Measurements from ENCODE around the gene HTD2.
"Not testable (repeated sequence)": the region's sequence is repeated elsewhere in the genome, so short reads cannot be mapped to it uniquely, and the experiment has no call there.

HTD2 gene

DNA sequence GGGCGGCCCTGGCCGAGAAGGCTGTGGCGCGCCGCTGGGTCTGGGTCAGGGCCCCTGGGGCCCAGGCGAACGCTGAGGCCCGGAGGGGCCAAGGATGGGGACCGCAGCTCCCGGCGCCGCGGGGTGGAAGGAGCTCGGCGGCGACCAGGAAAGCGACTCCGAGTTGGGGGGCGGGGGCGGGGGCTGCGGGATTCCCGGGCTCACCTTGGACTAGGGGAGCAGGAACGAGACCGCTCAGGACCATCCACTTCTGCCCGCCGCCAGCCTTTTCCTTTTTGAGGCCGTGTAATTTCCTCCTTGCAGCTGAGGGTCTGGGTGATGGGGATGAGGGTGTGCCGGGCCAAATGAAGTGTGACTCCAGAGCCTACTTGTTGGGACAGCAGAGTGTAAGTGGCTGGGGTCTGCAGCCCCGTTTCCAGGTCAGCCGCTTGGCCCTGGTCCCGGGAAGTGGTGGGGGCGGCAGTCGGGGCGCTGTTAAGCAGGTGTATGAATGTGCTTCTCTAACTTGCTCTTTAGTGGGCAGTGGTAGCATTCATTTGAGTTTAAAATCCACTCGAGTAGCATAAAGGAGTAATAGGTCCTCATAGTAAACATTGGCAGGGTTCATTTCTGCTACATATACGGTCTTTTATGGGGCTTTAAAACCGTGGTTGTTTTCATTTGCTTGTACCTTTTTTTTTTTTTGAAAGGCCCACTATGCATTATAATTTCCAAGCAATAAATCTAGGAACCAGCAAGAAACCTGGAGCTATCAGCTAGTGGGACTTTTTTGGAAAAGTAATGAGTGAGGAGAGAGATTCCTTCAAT is 27.1 kb downstream of the HTD2 start:
- no peak for DNase-seq

DNA sequence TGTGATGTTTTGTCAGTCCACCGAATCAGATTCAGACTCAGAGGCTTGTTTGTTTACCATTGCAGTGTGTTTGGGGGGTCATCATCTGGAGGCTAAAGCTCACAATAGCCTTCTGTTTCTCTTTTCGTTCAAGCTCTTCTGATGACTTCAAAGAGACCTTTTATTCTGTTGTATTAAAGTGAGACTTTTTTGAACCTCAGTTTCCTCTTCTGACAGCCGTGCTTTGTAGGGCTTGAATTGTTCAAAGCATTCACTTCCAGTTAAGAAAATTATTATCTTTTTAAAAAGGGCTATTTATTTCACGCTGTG is 27.6 kb downstream of the HTD2 start:
- no peak for DNase-seq

DNA sequence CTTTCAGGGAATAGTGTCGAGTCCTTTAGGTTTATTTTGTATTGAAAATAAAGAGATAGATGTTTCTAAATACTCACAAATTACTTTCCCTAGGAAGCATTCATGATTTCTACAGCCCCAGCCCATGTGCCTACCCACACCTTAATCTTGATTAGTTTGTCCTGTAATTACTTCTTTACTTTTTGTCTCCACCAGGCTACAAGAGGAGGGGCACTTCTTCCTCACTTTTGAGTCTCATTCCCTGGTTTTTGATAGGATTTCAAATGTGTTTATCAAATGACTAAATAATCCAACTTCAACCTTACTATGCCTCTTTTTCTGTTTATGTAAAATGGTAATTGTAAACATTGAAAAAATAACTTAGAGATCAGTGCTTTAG is 28.2 kb downstream of the HTD2 start:
- DNase-seq, result no peak

DNA sequence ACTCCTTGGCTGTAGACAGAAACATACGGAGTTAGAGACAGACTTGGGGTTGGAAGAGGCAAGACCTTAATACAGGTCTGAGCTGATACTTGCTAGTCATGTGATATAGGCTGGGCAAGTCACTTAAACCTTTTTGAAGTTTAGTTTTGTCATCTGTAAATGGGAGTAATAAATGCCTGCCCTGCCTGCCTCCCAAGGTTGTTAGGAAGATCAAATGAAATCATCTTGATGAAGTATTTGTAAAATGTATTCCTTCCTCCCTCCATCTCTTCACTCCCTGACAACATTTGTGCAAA is 29.3 kb downstream of the HTD2 start:
- DNase-seq, result no peak

DNA sequence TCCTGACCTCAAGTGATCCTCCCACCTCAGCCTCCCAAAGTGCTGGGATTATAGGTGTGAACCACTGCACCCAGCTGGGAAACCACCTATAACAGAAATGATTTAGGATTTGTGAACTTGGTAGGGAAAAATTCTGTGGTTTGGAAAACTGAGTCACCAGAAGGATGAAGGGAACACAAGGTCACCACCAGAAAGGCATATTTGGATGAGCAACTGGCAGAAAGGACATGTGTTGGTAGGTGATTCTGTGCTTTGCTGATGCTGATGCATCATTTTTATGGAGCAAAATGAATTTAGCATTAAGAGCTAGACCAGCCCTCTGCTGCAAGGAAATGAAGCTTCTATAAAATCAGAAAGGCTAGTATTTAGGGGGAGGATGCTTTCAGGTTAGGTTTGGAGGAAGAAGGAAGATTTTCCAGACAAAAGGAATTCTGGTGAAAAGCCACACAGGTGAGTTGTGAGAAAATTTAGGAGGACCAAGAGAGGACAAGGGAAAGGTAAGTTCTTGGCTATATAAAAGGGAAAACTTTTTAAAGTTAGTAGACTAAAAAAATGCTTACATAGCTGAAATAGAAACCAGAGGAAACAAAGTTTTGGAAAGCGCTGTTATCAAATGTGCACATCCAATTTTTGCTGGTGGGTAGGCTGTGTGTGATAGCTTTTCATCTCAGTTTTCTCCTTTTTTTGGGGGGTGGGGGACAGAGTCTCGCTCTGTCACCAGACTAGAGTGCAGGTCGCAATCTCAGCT is 30.0 kb downstream of the HTD2 start:
- no peak for DNase-seq

DNA sequence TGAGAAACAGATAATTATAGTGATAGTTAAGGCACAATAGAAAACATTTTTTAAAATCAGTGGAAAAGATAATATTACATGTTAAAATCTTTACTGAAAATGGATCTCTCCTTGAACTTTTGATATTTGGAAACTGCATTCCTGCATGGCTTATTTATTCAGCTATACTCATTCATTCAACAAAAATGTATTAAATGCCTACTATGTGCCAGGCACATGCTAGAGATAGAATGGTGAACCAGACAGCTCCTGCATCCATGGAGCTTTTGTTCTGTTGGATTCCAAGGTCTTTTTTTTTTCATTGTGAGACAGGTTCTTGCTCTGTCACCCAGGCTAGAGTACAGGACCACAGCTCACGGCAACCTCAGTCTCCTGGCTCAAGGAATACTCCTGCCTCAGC is 30.9 kb downstream of the HTD2 start:
- DNase-seq, result no peak

DNA sequence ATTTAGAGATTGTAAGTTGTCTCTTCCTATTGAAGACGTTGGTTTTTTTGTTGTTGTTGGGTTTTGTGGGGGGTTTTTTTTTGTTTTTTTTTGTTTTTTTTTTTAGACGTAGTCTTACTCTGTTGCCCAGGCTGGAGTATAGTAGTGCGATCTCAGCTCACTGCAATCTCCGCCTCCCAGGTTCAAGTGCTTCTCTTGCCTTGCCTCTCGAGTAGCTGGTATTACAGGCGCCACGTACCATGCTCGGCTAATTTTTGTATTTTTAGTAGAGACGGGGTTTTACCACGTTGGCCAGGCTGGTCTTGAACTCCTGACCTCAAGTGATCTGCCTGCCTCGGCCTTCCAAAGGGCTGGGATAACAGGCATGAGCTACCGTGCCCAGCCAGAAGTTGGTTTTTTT is 32.8 kb downstream of the HTD2 start:
- not testable (repeated sequence) for DNase-seq

DNA sequence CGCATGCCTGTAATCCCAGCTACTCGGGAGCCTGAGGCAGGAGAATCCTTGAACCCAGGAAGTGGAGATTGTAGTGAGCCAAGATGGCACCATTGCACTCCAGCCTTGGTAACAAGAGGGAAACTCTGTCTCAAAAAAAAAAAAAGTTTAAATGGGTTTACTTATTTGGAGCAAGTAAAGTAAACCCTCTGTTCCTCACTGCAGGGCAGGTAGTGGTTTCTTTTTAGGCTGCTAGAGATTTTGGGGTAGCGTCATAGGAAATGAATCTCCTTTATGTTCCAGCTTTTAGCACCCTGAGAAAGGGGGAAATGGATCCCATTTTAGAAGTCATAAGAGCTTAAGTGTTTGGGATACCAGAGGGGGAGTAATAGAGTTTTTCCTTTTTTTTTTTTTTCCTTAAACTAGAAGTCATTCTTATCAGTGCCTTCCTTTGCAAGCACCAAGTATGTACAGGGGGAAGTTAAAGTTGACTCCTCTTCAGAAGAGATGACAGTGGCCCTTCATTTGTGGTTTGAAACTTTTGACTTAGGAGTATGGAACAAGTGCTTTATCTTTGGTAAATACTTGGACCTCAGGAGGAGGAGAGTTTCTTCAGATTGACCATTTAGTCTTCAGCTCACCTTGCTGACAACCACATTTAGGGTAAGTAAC is 34.4 kb downstream of the HTD2 start:
- DNase-seq, result no peak

DNA sequence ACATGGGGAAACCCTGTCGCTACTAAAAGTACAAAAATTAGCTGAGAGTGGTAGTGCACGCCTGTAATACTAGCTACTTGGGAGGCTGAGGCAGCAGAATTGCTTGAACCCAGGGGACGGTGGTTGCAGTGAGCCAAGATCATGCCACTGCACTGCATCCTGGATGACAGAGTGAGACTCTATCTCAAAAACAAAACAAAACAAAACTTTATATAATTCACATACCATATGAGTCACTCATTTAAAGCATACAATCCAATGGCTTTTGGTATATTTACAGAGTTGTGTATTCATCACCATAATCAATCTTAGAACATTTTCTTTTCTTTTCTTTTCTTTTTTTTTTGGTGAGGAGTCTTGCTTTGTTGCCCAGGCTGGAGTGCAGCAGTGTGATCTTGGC is 35.1 kb downstream of the HTD2 start:
- DNase-seq, result no peak

DNA sequence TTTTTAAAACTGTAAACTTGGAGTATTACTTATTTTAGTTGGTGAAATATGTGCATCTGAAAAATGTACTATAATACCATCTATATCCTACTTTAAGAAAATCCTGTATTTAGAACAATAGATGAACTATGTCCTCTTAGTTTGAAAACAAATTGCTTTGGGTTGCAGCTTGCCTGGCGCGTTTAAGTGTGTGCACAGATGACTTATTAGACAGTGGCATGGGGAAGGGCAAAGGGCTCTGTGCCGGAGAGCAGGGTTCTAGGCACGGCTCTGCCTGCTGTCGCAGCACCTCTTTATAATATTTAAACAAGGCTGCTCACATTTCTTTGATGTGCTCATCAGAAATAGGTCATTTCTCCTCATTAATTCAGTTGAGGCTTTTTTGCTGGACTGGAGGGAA is 36.4 kb downstream of the HTD2 start:
- DNase-seq, result no peak

DNA sequence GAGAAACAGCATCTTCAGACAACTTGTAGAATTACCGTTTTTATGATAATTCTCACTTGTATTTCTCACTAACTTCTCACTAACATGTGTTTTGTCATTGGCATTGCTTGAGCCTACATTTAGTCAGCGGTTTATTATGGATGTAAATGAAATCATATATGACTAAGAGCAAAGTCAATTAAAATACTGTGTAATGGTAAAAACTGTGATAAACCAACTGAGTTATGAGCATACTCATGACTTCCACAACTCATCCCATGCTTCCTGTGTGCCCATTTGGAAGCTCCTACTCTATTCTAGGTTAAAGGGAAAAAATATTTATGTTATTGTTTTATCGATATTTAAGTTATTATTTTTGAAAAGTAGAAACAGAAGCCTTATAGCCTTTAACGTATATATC is 39.1 kb downstream of the HTD2 start:
- no peak for DNase-seq

DNA sequence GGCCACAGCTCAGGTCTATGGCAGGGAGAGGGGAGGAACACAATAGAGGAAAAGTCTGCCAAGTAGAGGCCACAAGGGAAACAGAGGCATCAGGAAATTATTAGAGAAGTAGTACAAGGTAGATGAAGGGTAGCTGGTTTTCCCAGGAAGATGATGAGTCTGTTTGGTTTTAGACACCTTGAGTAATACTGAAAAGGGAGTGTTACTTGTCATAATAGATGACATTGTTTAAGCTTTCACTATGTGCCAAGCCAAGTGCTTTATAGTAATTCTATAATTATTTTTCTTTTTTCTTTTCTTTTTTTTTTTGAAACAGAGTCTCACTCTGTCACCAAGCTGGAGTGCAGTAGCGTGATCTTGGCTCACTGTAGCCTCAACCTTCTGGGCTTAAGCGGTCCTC is 40.0 kb downstream of the HTD2 start:
- no peak for DNase-seq

DNA sequence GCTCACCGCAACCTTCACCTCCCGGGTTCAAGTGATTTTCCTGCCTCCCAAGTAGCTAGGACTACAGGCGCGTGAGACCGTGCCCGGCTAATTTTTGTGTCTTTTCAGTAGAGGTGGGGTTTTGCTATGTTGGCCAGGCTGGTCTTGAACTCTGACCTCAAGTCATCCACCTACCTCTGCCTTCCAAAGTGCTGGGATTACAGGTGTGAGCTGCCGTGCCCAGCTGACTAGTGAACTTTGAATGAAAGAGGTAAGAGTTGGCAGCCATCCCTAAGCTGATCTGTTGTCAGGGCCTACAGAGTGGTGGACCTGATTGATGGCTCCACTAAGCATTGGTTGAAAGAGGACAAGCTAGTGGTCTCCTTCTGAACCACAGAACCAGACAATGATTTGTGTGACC is 41.7 kb downstream of the HTD2 start:
- DNase-seq, result no peak

DNA sequence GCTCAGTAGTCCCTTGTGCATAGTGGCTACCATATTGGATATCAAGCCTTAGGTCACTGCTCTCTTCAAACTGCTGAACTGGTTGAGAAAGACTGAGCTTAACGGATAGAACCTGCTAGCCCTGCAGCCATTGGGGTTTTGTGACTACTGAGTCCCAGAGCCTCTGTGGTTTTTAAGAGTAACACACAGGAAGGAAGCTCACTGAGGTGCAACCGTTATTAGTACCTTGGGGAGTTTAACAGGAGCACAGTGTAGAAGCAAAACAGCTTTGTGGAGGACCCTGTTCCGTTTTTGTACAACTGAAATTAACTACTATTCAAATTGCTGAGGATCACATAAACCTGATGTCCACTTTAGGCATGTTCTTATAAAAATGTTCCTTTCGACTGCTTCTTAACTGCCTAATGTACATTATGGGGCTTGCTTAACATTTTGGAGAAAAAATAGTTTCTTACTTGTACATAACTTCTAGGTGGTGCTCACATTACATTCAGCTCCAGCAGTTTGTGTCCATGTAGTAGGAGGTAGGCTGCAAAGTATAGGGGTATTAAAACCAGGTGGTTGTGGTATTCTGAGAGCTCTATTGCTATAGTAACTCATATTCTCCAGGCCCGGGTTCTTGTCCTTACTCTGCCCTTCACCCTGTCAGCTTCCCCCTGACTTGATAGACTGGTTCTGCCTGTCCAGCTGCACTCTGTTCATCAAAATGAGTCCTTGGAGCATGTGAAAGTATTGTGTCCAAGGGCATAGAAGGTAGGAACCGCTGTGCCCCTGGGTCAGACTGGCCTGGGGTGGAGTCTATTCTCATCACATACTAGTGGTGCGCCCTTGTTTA is 43.7 kb downstream of the HTD2 start:
- DNase-seq, result no peak

DNA sequence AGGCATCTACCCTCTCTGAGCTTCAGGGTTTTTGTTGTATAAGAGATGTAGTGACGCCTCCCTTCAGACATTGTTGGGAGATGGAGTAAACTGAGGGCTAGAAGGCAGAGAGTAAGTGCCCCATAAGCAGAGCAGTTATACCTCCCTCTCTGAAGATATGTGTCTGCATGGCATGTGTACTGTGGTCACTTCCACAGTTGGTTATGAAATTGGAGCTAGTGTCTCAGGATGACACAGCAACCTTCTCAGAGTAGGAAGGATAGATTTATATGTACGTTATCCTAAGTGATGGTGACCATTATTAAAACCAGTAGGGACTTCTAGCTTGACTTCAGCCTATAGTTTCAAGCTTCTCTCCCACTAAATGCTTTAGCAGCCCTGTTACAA is 44.3 kb downstream of the HTD2 start:
- no peak for DNase-seq

DNA sequence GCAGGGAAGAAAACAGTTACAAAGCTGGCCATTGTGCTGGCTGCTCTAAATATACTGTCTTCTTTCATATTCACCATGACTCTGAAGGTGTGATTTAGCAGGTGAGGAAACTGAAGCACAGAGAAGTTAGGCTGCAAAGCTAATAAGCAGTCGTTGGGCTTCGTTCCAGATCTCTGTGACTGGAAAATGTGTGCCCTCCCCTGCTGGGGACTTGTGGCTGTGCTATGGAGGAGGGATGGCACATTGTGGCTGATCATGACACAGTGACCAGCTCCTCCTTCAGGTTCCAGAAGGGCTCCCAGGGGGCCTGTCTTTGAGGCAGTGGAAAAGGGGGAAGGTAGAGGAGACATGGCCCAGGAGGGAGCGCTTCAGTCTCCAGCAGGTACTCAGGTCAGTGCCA is 45.6 kb downstream of the HTD2 start:
- no peak for DNase-seq

DNA sequence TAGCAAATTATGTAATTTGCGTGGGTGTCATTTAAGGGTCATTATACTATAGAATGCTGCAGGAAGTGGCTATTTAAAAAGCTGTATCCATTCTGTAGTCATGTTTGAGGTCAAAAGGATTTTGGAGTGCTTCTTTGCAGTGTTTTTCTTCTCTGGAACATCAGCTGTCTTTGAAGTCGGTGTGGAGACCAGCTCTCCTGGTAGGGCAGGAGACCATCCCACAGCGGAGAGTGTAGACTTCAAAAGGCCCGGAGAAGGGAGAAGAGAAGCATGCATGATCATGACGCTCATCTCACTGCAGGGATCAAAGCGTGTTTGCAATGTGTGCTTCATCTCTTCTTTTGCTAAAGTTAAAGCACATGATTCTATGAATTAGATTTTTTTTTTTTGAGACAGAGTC is 46.3 kb downstream of the HTD2 start:
- no peak for DNase-seq

DNA sequence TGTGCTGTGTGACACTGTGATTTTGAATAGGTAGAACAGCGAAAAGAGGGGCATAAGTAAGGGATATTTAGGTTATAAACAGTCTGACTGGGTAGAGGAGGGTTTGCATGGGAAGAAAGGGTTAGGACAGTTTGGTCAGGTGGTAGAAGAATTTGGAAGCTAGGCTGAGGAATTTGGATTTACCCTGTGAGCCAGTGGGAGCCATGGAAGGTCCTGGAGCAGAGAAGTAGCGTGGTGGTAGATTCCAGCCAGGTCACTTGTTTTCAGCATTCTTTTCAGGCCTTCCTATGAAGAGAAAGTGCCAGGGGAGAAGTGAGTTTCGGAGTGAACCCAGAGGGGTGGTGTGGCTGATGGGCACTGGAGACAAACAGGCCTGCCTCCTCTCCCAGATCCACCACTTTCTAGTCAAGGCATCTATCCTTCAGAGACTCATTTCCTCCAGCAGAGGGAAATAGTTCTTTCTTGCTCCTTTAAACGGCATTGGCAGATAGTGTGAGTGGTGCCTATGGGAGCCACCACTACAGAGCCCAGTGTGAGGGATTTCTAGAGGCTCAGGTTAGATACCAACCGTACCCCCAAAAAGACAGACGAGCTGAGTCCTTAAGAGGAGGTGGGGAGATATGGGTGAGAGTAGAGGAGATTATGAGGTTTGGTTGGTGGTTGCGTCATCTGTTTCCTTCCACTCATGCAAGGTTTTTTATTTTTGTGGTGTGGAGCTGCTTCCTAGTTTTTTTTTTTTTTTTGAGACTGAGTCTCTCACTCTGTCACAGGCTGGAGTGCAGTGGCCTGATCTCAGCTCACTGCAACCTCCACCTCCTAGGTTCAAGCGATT is 47.6 kb downstream of the HTD2 start:
- DNase-seq, result no peak

DNA sequence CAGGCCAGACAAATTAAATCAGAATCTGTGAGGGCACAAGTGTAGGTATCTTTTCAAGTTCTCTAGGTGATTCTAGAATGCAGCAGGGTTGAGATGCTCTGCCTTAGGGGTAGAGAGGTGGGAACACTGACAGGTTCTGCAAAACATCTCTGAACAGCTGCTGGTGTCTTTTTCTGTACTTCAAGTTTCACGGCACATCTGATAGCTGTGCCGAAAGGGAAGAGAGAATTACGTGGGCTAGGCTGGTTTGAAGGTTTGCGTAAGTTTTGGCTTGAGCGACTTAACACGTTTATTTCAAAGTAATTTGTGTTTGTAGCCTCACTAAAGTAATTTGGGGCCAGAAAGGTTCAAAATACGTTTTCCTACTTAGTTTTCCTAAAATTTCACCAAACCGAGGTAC is 48.9 kb downstream of the HTD2 start:
- no peak for DNase-seq

DNA sequence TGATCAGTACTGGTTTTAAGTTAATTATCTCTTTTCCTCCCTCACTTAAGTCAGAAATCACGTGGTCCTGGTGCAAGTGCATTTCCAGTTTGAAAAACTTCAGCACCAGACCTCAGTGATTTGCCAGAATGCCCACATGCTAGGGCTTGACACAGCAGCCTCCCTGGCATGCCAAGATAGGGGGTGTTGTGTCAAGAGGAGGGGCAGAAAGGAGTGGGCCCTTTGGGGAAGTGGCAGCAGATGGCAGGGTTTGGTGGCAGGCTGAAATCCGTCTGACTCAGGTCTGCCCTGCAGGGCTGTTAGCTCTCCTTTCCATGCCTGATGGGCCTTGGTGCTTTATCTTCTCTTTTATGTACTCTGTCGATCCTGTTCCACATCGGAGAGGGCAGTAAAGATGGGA is 49.7 kb downstream of the HTD2 start:
- DNase-seq, result no peak

DNA sequence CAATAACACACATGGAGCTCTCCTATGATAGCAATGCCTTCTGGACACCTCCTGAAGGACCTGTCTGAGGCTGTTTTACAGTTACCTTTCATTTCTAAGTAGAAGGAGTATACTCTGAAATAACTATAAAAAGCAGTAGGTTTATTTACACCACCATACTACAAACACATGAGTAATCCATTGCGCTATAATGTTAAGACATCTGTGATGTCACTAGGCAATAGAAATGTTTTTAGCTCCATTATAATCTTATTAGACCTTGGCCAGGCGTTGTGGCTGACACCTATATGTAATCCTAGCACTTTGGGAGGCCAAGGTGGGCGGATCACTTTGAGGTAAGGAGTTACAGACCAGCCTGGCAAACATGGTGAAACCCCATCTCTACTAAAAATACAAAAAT is 51.1 kb downstream of the HTD2 start:
- DNase-seq, result no peak

DNA sequence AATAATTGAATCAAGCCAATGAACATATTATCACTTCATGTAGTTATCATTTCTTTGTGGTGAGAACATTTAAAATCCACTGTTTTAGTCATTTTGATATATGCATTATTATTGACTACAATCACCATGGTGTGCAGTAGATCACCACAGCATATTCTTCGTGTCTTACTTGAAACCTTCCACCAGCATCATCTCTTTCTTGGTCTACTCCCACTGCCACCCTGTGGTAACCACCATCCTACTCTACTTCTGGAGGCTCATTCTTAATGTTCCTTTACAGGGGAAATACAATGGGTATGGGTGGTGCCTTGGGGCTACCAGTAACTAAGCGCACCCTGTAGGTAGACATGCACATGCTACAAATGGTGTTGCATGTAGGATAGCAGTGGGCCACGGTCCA is 51.8 kb downstream of the HTD2 start:
- DNase-seq, result no peak

DNA sequence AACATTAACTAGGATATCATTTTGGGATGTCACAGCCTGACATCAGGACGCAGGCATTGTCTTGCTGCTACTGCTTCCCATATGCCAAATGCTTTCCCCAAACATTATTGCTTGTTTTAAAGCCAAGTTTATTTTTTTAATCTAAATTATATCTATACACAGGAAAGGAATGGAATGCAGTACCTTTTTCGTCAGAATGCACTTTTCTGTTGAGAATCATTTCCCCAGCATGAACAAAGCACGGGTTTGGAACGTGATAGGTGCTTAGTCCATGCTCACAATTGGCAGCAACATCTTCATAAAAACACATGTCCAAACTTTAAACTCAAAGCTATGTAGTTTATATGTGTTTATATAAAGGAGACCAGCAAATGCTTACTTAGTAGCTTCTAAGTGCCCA is 52.5 kb downstream of the HTD2 start:
- no peak for DNase-seq

Measured in NCI-H2029 treated with DMSO at 0.1 percent for 48 hours (cell line).